ENCODE results near the gene CASS4. TPM values are rescaled to one million over a fixed set of nuclear protein-coding genes. Genes with fewer than 3 reads are reported as not detected.

The CASS4 gene
- total and polyA plus RNA-seq, 9 of the 15 experiments (the other 6 are each of a cell fraction or from before 2014, with no cell fraction given): 8.1 to 53.8 (median 26.7) TPM

- TF ChIP-seq ZFP36 (IDR thresholded peaks at IDR 0.05; ENCODE audit: low read depth, low read length, partially characterized antibody) (peak; percentile 65), RBM25 (IDR thresholded peaks at IDR 0.05; ENCODE audit: low read depth, low read length, severe bottlenecking) (peak; percentile 47), ZNF561 (CRISPR knock-in tag; conservative IDR thresholded peaks at IDR 0.05) (no peak), TRIM25 (IDR thresholded peaks at IDR 0.05; ENCODE audit: borderline replicate concordance) (no peak), TOE1 (IDR thresholded peaks at IDR 0.05; ENCODE audit: borderline replicate concordance) (no peak), TOE1 (CRISPR knock-in tag; IDR thresholded peaks at IDR 0.05; ENCODE audit: borderline replicate concordance, low read depth) (no peak), ZNF551 (CRISPR knock-in tag; IDR thresholded peaks at IDR 0.05) (no peak), RNF219 (CRISPR knock-in tag; IDR thresholded peaks at IDR 0.05) (no peak), SNIP1 (IDR thresholded peaks at IDR 0.05; ENCODE audit: low read depth) (no peak), ARHGAP35 (IDR thresholded peaks at IDR 0.05; ENCODE audit: partially characterized antibody) (no peak), NR4A1 (CRISPR knock-in tag; IDR thresholded peaks at IDR 0.05) (no peak), NR4A1 (tag; IDR thresholded peaks at IDR 0.05) (no peak), GTF2F1 (IDR thresholded peaks at IDR 0.05; ENCODE audit: low read depth, low read length) (no peak), MYBL2 (IDR thresholded peaks at IDR 0.05; ENCODE audit: low read depth) (no peak), MYBL2 (CRISPR knock-in tag; IDR thresholded peaks at IDR 0.05; ENCODE audit: borderline replicate concordance) (no peak)
- TF ChIP-seq, protein P1, sequence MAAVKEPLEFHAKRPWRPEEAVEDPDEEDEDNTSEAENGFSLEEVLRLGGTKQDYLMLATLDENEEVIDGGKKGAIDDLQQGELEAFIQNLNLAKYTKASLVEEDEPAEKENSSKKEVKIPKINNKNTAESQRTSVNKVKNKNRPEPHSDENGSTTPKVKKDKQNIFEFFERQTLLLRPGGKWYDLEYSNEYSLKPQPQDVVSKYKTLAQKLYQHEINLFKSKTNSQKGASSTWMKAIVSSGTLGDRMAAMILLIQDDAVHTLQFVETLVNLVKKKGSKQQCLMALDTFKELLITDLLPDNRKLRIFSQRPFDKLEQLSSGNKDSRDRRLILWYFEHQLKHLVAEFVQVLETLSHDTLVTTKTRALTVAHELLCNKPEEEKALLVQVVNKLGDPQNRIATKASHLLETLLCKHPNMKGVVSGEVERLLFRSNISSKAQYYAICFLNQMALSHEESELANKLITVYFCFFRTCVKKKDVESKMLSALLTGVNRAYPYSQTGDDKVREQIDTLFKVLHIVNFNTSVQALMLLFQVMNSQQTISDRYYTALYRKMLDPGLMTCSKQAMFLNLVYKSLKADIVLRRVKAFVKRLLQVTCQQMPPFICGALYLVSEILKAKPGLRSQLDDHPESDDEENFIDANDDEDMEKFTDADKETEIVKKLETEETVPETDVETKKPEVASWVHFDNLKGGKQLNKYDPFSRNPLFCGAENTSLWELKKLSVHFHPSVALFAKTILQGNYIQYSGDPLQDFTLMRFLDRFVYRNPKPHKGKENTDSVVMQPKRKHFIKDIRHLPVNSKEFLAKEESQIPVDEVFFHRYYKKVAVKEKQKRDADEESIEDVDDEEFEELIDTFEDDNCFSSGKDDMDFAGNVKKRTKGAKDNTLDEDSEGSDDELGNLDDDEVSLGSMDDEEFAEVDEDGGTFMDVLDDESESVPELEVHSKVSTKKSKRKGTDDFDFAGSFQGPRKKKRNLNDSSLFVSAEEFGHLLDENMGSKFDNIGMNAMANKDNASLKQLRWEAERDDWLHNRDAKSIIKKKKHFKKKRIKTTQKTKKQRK (IDR thresholded peaks at IDR 0.05; ENCODE audit: borderline replicate concordance, low read depth, low read length): no peak
- TF ChIP-seq, protein P2, sequence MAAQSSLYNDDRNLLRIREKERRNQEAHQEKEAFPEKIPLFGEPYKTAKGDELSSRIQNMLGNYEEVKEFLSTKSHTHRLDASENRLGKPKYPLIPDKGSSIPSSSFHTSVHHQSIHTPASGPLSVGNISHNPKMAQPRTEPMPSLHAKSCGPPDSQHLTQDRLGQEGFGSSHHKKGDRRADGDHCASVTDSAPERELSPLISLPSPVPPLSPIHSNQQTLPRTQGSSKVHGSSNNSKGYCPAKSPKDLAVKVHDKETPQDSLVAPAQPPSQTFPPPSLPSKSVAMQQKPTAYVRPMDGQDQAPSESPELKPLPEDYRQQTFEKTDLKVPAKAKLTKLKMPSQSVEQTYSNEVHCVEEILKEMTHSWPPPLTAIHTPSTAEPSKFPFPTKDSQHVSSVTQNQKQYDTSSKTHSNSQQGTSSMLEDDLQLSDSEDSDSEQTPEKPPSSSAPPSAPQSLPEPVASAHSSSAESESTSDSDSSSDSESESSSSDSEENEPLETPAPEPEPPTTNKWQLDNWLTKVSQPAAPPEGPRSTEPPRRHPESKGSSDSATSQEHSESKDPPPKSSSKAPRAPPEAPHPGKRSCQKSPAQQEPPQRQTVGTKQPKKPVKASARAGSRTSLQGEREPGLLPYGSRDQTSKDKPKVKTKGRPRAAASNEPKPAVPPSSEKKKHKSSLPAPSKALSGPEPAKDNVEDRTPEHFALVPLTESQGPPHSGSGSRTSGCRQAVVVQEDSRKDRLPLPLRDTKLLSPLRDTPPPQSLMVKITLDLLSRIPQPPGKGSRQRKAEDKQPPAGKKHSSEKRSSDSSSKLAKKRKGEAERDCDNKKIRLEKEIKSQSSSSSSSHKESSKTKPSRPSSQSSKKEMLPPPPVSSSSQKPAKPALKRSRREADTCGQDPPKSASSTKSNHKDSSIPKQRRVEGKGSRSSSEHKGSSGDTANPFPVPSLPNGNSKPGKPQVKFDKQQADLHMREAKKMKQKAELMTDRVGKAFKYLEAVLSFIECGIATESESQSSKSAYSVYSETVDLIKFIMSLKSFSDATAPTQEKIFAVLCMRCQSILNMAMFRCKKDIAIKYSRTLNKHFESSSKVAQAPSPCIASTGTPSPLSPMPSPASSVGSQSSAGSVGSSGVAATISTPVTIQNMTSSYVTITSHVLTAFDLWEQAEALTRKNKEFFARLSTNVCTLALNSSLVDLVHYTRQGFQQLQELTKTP (IDR thresholded peaks at IDR 0.05; ENCODE audit: low read depth in 1 of 2, partially characterized antibody in 2 of 2): no peak
Measured at GRCh38 chr20:56426026-56426425, 14.0 kb downstream of the CASS4 start (continued).
